Urinary bladder (tissue), 4 donors: ENCODE results near the gene MMP17. TPM values are rescaled to one million over a fixed set of nuclear protein-coding genes. Genes with fewer than 3 reads are reported as not detected.
A peak's percentile ranks its signal among the peaks of the same experiment; 100 is the strongest.
"Not testable (repeated sequence)": the region's sequence is repeated elsewhere in the genome, so short reads cannot be mapped to it uniquely, and the experiment has no call there.

ENCODE experiments used
- DNase-seq: peaks from one replicate; pipeline ENCODE4 v3.0.0-alpha.2; 2015; ENCODE audit errors: extremely low spot score
- H3K27ac ChIP-seq: one replicate; pipeline ENCODE4 v1.5.1; 2013; ENCODE audit warnings: low read depth, mild to moderate bottlenecking, moderate library complexity
- H3K36me3 ChIP-seq: one replicate; pipeline ENCODE4 v1.6.1; 2013; ENCODE audit warnings: mild to moderate bottlenecking, moderate library complexity; ENCODE audit not compliant: insufficient read depth
- H3K4me1 ChIP-seq: one replicate; pipeline ENCODE4 v1.6.1; 2013; ENCODE audit warnings: mild to moderate bottlenecking, moderate library complexity; ENCODE audit not compliant: insufficient read depth
- H3K4me3 ChIP-seq: one replicate; pipeline ENCODE4 v1.5.1; 2013; ENCODE audit warnings: low read depth, low read length
- WGBS: extraction: QIAGEN DNeasy Blood & Tissue Kit; methylation state at CpG from one replicate; pipeline ENCODE4 v1.1.7; 2013; 5-methylcytosine and 5-hydroxymethylcytosine counted together
- polyA plus RNA-seq: library from polyadenylated mRNA; stranded (reverse); fragments of 200-250 nt; gene quantifications from one replicate; pipeline ENCODE4 v1.2.3, GENCODE V29; 2013
- total RNA-seq: library from RNA; depleted of rRNA; stranded (reverse); fragments of >200 nt; gene quantifications from one replicate; pipeline ENCODE4 v1.2.3, GENCODE V29; 2014
- donor health status: healthy with polysubstance abuse.
- donor health status: healthy.

The MMP17 gene
- total and polyA plus RNA-seq, 2 donors: 3.9 to 6.9 TPM

- H3K36me3 ChIP-seq, H3K4me3 ChIP-seq, H3K27ac ChIP-seq, H3K4me1 ChIP-seq, DNase-seq: not testable (repeated sequence)
- 83% methylated on average over 6 of the region's 9 CpGs for WGBS
Measured at GRCh38 chr12:131809476-131810254, 18.5 kb upstream of the MMP17 start.

DNA sequence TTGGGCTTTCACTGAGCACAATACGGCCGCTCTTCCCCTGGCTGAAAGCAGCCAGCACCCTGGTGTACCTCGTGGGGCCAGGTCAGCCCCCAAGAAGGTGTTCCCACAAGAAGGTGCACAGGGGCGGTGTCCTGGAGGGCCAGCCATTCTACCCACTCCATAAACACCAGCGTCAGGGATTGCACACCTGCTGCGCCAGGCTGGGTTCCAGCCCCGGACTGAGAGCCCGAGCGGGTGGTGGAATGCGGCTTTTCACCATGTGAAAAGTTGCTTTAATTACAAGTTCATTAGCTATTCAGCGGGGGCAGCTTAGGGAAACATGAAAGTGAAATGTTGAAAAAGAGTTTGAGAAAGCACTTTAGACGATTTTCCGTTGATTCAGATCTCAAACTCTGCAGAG is 17.5 kb upstream of the MMP17 start:
- no peak for DNase-seq
- 65% methylated on average over 13 of the region's 13 CpGs for WGBS
- Histone ChIP-seq H3K4me3 (no peak overlapping the region), H3K4me1 (no peaks in the 10 kb centered on the region), H3K36me3 (no peaks in the 10 kb centered on the region), H3K27ac (no peak overlapping the region)

- H3K36me3 ChIP-seq: no peaks in the 10 kb centered on the region
- 87% methylated on average over 7 of the region's 7 CpGs for WGBS
- no peaks in the 10 kb centered on the region for H3K4me1 ChIP-seq
- no peak overlapping the region for H3K27ac ChIP-seq
- no peak overlapping the region for H3K4me3 ChIP-seq
- DNase-seq: no peak
Measured at GRCh38 chr12:131815131-131815530, 13.1 kb upstream of the MMP17 start.

DNA sequence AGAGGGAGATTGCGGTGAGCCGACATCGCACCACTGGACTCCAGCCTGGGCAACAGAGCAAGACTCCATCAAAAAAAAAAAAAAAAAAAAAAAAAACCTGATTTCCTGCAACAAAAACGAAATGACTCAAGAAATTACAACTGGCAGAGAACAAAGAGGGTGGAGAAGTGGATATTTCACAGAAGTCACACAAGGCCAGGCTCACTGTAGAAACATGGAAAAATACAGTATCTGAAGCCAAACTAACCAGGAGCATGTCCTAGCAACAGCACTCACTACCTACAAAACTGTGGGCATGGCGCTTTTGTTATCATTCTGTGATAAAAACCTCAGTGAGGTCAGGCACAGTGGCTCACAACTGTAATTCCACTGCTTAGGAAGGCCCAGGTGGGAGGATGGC is 11.7 kb upstream of the MMP17 start:
- Histone ChIP-seq H3K36me3 (no peaks in the 10 kb centered on the region), H3K4me1 (no peaks in the 10 kb centered on the region), H3K27ac (no peak overlapping the region), H3K4me3 (no peak overlapping the region)
- no peak for DNase-seq
- WGBS: 79% methylated on average over 5 of the region's 5 CpGs

GRCh38 chr12:131817241-131817640 is 11.0 kb upstream of the MMP17 start:
- Histone ChIP-seq H3K4me3 (no peak overlapping the region), H3K36me3 (no peaks in the 10 kb centered on the region), H3K27ac (no peak overlapping the region), H3K4me1 (no peaks in the 10 kb centered on the region)
- WGBS: 86% methylated on average over 19 of the region's 19 CpGs
- DNase-seq: no peak

DNA sequence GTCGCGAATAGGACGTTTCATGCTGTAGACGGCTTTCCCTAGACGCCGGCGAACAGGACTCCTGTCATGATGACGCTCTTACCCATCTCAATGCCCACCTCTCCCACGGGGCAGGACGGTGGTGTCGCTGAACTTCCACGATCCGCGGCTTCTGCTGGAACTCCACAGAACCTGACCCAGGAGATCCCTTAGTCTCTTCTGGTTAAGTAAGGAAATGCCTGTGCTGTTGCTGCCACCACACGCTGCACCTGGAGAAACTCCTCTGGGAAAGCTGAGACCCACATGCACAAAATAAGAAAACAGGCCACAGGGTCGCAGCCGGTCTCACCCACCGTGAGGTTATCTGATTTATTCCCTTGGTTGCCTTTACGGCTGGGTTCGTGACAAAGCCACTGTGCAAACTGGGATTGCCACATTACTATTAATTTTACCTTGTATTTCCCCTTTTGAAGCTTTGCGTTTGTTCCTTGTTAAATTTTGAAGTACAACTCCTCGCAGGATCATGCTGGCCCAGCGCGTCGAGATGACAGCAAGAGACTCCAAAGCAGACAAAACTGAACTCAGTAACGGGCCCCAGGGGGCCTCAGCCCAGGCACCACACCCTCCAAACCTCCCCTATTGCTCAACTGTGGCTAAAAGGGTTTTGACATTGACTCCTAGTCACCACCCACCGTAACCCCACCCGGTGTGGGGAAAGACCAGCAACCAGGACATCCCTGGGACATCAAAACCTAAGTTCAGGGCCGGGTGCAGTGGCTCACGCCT is 9.2 kb upstream of the MMP17 start:
- no peak overlapping the region for H3K4me3 ChIP-seq
- no peaks in the 10 kb centered on the region for H3K36me3 ChIP-seq
- WGBS: 79% methylated on average over 30 of the region's 30 CpGs
- no peak for DNase-seq
- H3K4me1 ChIP-seq: no peaks in the 10 kb centered on the region
- H3K27ac ChIP-seq: no peak overlapping the region

GRCh38 chr12:131824450-131824849 is 3.7 kb upstream of the MMP17 start:
- no peak for DNase-seq
- H3K4me3 ChIP-seq: no peak overlapping the region
- no peaks in the 10 kb centered on the region for H3K4me1 ChIP-seq
- no peaks in the 10 kb centered on the region for H3K36me3 ChIP-seq
- WGBS: 88% methylated on average over 6 of the region's 6 CpGs
- H3K27ac ChIP-seq: no peak overlapping the region

DNA sequence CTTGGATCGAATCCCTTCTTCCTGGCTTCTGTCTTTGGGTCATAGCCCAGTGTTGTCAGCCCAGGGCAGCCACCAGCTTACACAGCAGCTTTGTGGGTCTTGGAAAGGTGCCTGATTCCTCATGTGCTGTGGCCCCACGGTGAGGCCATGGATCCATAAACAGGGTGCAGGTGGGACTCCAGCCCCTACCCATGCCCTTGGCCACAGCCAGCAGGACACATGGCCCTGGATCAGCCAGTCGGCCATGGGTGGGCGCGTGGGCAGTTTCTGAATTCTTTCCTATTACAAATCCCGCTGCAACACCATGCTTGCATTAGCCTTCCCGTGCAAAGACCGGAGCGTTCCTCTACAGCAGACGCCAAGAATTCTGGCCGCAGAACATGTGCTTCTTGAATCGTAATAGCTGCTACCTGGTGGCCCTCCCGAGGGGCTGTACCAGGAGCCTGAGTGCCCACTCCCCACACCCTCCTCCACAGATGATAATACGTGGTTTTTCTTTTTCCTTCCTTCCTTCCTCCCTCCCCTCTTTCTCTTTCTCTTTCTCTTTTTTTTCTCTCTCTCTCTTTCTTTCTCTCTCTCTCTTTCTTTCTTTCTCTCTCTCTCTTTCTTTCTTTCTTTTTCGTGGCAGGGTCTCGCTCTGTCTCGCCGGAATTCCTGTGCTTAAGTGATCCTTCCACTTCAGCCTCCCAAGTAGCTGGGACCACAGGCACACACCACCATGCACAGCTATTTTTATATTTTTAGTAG is 2.9 kb upstream of the MMP17 start:
- Histone ChIP-seq H3K27ac (no peak overlapping the region), H3K4me1 (no peaks in the 10 kb centered on the region), H3K4me3 (no peak overlapping the region), H3K36me3 (no peaks in the 10 kb centered on the region)
- no peak for DNase-seq
- WGBS: 56% methylated on average over 18 of the region's 18 CpGs

DNA sequence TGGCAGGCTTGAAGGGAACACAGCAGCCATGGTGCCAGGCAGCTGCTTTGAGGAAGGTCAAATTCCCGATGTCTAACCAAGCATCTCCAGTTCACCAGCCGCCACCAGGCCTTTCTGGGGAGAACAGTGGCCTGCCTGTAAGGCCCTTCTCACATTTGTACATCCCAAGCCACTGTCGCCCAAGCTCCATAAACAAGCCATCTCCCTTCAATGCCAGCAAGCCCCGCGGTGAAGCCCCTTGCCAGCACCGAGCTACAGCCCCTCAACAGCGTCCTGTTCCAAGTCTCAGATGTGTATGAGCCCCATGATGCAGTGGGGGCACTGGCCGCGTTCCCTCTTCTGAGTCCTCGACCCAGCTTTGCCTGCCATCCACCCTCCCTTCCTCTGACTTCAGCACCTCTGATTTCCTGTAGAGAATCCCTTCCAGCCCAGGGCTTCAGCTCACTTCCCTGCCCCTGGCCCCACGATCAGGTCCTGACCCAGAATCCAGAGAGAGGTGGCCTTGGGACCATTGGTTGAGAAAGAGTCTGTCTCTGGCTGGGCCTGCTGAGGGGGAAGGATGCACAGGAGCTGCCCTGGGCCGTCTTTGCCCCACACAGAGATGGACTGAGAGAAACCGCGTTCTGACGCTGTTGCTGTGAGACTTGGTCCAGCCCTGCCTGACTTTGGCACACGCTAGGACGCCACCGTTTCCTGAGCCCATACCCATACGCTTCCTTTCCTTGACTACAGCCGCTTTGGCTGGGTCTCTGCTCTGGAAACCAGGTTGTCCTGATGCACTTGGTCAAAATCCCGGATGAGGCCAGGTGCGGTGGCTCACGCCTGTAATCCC is 1.9 kb upstream of the MMP17 start:
- H3K27ac ChIP-seq: no peak overlapping the region
- 73% methylated on average over 23 of the region's 23 CpGs for WGBS

DNA sequence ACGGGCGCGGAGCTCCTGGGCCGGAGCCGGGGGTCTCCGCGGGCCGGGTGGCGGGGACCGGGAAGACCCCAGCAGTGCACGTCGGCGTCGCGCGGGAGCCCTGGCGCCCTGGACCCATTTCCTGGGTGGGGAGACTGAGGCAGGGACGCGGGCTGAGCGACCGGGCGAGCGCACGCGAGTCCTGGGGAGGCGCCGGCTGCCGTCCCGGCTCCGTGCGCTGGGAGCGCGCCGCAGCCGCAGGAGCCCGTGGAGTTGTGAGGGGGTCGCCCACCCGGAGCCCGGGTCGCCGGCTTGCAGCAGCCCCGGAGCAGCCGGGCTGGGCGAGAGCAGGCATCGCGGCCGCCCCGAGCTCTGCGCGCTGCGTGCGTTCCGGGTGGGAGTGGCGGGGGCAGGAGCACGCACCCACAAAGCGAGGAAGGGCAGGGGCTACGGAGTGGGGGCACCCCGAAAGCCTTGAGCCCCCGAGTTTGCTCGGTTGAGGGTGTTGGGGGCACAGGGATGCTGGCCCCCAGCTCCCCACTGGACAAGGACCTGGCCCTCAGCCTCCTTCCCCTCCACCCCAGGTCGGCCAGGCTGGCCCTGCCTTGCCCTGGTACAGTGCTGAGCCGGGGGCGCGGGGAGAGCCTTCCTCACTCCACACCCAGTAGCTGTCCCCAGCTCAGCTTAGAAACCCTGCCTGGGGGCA is 620 bp downstream of the MMP17 start:
- no peaks in the 10 kb centered on the region for H3K4me1 ChIP-seq
- 1% methylated on average over 64 of the region's 64 CpGs for WGBS
- DNase-seq: no peak
- H3K4me3 ChIP-seq: peak overlapping the region; percentile 60
- no peak overlapping the region for H3K27ac ChIP-seq
- H3K36me3 ChIP-seq: no peaks in the 10 kb centered on the region

More for the DNA sequence above, 1.9 kb upstream of the MMP17 start:
- Histone ChIP-seq H3K36me3 (no peaks in the 10 kb centered on the region), H3K4me1 (no peaks in the 10 kb centered on the region), H3K4me3 (no peak overlapping the region)
- DNase-seq: no peak

DNA sequence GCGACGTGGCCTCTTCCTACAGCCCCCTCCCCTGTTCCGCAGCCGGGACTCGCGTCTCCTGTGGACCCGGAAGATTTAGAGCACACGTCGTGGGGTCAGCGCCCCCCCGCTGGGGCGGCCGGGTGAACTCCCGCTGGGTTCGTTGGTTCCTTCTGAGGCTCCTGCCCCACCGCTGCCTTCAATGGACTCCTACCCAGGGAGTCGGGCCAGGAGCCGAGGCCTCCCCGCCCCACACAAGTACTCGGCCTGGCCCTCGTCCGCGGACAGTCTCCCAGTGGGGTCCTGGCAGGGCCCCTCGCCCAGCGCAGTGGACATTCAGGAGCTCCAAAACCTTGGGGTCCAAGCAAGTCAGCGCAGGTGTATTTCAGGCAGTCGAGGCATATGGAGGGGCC is 1.2 kb downstream of the MMP17 start:
- no peak for DNase-seq
- no peak overlapping the region for H3K27ac ChIP-seq
- H3K36me3 ChIP-seq: no peaks in the 10 kb centered on the region
- 13% methylated on average over 27 of the region's 27 CpGs for WGBS
- H3K4me1 ChIP-seq: no peaks in the 10 kb centered on the region
- H3K4me3 ChIP-seq: peak overlapping the region; percentile 60

- Histone ChIP-seq H3K27ac (peak overlapping the region; percentile 75), H3K4me3 (peak overlapping the region; percentile 38), H3K4me1 (no peaks in the 10 kb centered on the region), H3K36me3 (no peaks in the 10 kb centered on the region)
- WGBS: 24% methylated on average over 28 of the region's 28 CpGs
- no peak for DNase-seq
Measured at GRCh38 chr12:131829791-131830334, 1.7 kb downstream of the MMP17 start.
